ENCODE measurements around the gene IL4R.

- TF ChIP-seq CTCF (IDR thresholded peaks at IDR 0.05) (no peak), POLR2A (IDR thresholded peaks at IDR 0.05) (no peak)
Observed at GRCh38 chr16:27381974-27382855, 68.4 kb downstream of the IL4R start.
